Activated T-cell treated with anti-CD3 and anti-CD28 coated beads for 48 hours (primary cell): ENCODE results near the gene RNU5D-1.
"Not testable (repeated sequence)": the region's sequence is repeated elsewhere in the genome, so short reads cannot be mapped to it uniquely, and the experiment has no call there.

Experiments used
- DNase-seq: peaks from one replicate; pipeline ENCODE4 v3.0.0-alpha.2; 2020; ENCODE audit warnings: low read depth

Gene RNU5D-1

DNA sequence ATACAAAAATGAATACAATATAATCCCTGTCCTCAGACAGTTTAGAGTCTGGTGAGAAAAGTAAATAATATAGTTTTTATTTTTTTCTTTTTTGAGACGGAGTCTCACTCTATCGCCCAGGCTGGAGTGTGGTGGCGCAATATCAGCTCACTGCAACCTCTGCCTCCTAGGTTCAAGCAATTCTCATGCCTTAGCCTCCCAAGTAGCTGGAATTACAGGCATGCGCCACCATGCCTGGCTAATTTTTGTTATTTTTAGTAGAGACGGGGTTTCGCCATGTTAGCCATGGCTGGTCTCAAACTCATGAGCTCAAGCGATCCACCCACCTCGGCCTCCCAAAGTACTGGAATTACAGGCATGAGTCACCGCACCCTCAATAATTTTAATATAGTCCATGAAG is 31.6 kb downstream of the RNU5D-1 start:
- DNase-seq: not testable (repeated sequence)

GRCh38 chr1:44698138-44698537 is 32.8 kb downstream of the RNU5D-1 start:
- DNase-seq: no peak

DNA sequence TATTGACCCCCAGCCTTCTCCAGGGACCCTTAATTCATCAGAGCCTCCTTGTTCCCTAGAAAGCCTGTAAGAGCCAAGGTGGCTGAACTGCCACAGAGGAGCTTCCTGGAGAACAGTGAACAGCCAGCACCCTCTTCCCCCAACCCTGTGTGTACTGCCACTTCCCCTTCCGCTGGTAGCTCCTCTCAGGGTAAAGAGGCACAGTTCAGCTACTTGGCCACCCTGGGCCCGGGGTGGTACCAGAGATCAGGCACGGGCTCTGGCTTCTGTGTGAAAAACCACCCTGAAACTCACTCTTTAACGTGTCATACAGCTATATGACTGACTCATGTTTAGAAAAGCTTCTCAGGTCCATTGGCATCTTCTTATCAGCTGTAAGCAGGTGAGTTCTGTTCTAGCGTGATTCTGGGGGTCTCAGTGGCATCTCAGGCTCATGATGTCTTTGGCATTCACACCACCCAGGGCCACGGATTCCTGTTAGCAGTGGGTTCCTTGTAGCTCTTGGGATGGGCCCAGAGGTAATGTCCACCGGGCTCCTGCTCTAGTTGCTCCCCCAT is 34.1 kb downstream of the RNU5D-1 start:
- peak; percentile 35 for DNase-seq

DNA sequence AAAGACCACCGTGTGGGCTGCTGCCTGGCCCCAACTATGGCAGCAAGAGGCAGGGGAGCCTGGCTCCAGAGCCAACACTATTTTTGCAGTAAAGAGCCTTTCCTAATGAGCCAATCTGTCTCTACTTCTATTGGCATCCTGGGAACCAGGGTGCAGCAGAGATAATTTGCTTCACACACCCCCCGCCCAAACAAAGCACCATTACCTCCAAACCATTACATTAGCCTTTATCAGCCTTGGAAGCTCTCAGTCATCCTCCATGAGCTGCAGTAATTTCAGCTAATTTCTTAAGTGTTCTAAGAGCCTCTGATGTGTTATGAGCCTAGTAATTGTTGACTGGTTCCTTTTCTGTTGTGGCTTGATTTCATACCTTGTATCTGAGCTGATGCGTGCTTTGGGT is 34.9 kb downstream of the RNU5D-1 start:
- DNase-seq: no peak

DNA sequence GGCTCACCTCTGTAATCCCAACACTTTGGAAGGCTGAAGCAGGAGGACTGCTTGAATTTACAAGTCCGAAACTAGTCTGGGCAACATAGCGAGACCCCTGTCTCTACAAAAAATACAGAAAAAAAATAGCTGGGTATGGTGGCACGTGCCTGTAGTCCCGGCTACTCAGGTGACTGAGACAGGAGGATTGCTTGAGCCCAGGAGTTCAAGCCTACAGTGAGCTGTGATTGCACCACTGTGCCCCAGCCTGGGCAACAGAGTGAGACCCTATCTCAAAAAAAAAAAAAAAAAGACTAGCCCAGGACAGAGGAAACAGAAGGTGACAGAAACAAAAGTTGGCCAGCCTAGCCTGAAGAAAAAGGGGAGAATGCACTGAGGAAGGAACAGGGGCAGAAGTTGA is 35.3 kb downstream of the RNU5D-1 start:
- no peak for DNase-seq

- no peak for DNase-seq
Observed at GRCh38 chr1:44694863-44695478, 36.0 kb downstream of the RNU5D-1 start.

- no peak for DNase-seq
Observed at GRCh38 chr1:44693900-44694299, 37.1 kb downstream of the RNU5D-1 start.

DNA sequence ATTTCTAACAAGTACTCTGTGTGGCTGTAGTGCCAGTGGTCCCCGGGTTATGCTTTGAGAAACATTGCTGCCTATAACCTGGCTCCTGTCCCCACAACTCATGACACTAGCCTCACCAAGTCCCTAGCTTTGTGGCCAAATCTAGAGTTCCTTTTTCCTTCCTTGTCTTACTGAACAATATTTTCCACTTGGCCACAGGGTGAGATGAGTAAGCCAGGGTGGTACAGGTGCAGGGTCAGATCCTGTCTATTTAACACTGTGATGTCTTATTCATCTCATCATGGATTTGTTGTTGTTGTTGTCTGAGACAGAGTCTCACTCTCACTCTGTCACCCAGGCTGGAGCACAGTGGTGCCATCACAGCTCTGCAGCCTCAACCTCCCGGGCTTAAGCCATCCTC is 37.8 kb downstream of the RNU5D-1 start:
- DNase-seq: no peak

DNA sequence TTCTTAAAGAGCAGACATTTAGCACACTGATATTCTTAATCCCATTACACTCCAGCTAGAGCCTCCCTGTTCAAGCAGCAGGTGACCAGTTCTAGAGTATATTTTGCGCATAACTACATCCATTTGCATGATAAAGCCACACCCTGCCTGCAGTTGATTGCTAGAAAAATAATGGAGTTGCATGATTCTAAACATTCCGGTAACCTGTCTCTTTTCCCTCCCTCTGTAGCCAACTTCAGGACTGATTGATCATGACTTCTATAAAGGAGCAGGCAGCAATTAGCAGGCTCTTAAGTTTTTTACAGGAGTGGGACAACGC is 41.6 kb downstream of the RNU5D-1 start:
- DNase-seq: no peak

GRCh38 chr1:44688760-44689446 is 42.1 kb downstream of the RNU5D-1 start:
- no peak for DNase-seq

- DNase-seq: no peak
Observed at GRCh38 chr1:44685881-44686280, 45.1 kb downstream of the RNU5D-1 start.

GRCh38 chr1:44685218-44685617 is 45.8 kb downstream of the RNU5D-1 start:
- DNase-seq: no peak

DNA sequence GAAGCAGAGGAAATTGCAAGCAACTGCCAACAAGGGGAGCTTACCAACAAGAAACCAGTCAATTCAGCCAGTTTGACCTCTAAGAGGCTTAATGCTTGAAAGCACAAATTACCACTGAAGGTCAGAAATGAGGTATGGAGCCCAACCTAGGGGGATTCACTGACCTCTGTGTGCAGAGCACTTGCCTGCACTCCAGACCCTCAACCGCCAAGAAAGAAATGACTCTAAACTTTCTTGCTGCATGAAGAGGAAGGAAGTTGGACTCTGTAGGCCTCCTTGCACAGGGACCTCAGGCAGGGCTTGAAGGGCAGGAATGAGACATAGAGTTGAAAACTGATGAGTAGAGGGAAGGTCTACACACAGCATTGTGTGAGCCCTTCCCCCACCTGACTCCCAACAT is 46.4 kb downstream of the RNU5D-1 start:
- no peak for DNase-seq

DNA sequence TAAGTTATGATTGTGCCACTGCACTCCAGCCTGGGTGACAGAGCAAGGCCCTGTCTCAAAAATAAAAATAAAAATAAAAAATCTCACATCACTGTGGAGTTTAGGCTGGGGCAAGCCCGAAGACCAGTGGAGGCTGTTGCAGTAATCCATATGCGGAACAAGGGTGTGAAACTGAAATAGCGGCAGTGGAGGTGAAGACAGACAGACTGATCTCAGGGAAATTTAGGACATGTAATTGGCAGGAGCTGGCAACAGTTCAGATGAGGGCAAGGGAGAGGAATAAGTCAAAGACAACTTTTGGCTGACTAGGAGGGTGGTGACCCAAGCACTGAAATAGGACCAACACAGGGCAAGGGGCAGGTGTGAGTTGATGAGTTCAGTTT is 48.1 kb downstream of the RNU5D-1 start:
- DNase-seq: no peak

DNA sequence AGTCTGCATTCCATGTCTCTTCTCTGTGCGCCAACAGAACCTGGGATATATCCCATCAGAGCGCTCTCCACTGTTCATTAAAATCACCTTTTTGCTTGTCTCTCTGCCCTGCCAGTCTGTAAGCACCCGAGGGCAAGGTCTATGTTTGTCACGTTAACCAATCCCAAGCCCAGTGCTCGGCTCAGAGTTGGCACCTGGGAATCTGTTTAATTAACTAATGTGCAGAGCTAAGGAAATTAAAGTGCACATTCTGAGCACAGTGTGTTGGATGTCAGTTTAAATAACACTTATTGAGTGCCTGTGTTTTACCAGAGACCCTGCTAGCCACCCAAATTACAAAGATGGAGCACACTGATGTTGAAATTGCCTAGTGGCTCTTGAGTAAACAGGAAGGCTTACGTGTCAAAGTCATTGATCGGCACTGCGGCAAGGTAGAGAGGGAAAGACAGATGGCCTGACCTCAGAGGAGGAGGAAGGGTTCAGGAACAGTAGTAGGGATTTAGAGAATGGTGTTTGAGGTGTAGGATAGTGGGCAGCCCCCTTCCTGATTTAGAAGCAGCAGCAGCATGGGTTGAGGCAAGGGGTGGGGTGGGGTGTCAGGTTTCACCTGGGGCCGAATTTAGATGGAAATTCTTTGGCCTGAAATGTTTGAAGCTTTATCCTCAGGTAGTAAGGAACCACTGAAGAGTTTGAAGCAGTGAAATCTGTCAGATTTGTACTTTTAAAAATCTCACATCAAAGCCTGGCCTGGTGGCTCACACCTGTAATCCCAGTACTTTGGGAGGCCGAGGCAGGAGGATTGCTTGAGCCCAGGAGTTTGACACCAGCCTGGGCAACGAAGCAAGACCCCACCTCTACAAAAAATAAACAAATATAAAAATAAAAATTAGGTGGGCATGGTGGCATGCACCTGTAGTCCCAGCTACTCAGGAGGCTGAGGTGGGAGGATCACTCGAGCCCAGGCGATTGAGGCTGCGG is 48.8 kb downstream of the RNU5D-1 start:
- DNase-seq: no peak
